ENCODE data around the gene CFAP65. TPM values are rescaled to one million over a fixed set of nuclear protein-coding genes. Genes with fewer than 3 reads are reported as not detected.

CFAP65 gene
- total RNA-seq, 1 donor from 2014 or later = 0.80 TPM

DNA sequence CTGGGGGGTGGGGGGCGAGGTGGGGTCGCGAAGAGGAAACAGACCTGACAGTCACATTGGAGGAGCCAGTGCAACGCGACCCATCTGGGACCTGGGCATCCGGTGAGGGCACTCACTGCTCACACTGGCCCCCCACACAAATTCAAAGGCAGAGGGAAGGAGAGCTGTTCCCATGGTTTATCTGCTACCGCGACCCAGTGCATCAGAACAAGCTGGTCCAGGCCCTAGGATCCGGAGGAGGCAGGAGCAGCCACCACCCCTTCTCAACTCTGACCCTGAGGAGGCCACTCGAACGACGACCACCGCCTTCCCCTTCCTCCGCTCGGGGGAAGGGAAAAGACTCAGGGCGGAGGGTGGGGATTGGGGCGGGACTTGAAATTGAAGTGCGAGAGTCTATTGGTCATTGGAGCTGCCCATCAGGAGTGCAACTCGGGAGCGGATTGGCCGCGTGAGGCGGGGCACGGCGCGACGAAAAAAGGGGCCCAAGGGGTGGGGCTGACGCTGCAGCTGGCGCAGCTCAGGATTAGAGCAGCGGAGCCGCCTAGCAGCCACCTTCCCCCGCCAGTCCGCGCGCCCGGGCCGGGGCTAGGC, 82.1 kb downstream of the CFAP65 start, which contains the start of gene CDK5R2:
TSS of gene CDK5R2 (plus strand) at position 526 of the 591 bp plus-strand sequence. CDS start 155 bp downstream, outside the sequence.
- Histone ChIP-seq H3K9me3 (ENCODE audit: low read depth) (no peaks in the 10 kb centered on the region), H3F3A (ENCODE audit: low read depth) (peaks cover 12% of the 10 kb centered on the region), H3K27ac (no peak within 1 kb of the TSS), H3K4me3 (peak within 1 kb of the TSS; percentile 64), H3K79me2 (ENCODE audit: low read depth) (no peaks in the 10 kb centered on the region), H3K4me2 (peak within 1 kb of the TSS; percentile 92), H3K4me1 (peaks cover 22% of the 10 kb centered on the region), H3K9ac (no peak within 1 kb of the TSS), H3K27me3 (peaks cover 84% of the 10 kb centered on the region), H2AFZ (replicated peaks) (peak within 1 kb of the TSS; percentile 96), H3K36me3 (no peaks in the 10 kb centered on the region), H4K20me1 (ENCODE audit: low read depth) (peaks cover 26% of the 10 kb centered on the region)
- no peak within 1 kb of the TSS for H3K27ac Mint-ChIP-seq
- DNase-seq (ENCODE audit: low spot score) = peak; percentile 97
- peaks cover 2% of the 10 kb centered on the region for H3K36me3 Mint-ChIP-seq
- no peaks in the 10 kb centered on the region for H3K9me3 Mint-ChIP-seq
- peaks cover 52% of the 10 kb centered on the region for H3K27me3 Mint-ChIP-seq (ENCODE audit: insufficient read depth, low read depth)
- peak within 1 kb of the TSS; percentile 88 for H3K4me3 Mint-ChIP-seq
- H3K4me1 Mint-ChIP-seq = peaks cover 38% of the 10 kb centered on the region
- TF ChIP-seq EZH2phosphoT487 (IDR thresholded peaks at IDR 0.05) (no peak), EZH2 (IDR thresholded peaks at IDR 0.05) (no peak)
- TF ChIP-seq, protein P1, sequence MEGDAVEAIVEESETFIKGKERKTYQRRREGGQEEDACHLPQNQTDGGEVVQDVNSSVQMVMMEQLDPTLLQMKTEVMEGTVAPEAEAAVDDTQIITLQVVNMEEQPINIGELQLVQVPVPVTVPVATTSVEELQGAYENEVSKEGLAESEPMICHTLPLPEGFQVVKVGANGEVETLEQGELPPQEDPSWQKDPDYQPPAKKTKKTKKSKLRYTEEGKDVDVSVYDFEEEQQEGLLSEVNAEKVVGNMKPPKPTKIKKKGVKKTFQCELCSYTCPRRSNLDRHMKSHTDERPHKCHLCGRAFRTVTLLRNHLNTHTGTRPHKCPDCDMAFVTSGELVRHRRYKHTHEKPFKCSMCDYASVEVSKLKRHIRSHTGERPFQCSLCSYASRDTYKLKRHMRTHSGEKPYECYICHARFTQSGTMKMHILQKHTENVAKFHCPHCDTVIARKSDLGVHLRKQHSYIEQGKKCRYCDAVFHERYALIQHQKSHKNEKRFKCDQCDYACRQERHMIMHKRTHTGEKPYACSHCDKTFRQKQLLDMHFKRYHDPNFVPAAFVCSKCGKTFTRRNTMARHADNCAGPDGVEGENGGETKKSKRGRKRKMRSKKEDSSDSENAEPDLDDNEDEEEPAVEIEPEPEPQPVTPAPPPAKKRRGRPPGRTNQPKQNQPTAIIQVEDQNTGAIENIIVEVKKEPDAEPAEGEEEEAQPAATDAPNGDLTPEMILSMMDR (IDR thresholded peaks at IDR 0.05) = no peak

GRCh38 chr2:218958276-218958675, 83.0 kb downstream of the CFAP65 start:
- no peak overlapping the region for H2AFZ ChIP-seq (replicated peaks)
- H3K27ac ChIP-seq = no peak overlapping the region
- H3K4me1 Mint-ChIP-seq = peaks cover 29% of the 10 kb centered on the region
- peaks cover 94% of the 10 kb centered on the region for H3K27me3 ChIP-seq
- peaks cover 26% of the 10 kb centered on the region for H4K20me1 ChIP-seq (ENCODE audit: low read depth)
- H3K4me2 ChIP-seq = peak overlapping the region; percentile 92
- H3F3A ChIP-seq (ENCODE audit: low read depth) = peaks cover 2% of the 10 kb centered on the region
- DNase-seq (ENCODE audit: low spot score) = no peak
- H3K9me3 Mint-ChIP-seq = no peaks in the 10 kb centered on the region
- H3K27ac Mint-ChIP-seq = no peak overlapping the region
- H3K79me2 ChIP-seq (ENCODE audit: low read depth) = no peaks in the 10 kb centered on the region
- H3K4me3 ChIP-seq = peak overlapping the region; percentile 64
- peaks cover 49% of the 10 kb centered on the region for H3K27me3 Mint-ChIP-seq (ENCODE audit: insufficient read depth, low read depth)
- H3K9me3 ChIP-seq (ENCODE audit: low read depth) = no peaks in the 10 kb centered on the region
- TF ChIP-seq EZH2phosphoT487 (IDR thresholded peaks at IDR 0.05) (no peak), EZH2 (IDR thresholded peaks at IDR 0.05) (no peak)
- TF ChIP-seq, protein P1 (IDR thresholded peaks at IDR 0.05) = no peak
- peak overlapping the region; percentile 88 for H3K4me3 Mint-ChIP-seq
- H3K9ac ChIP-seq = no peak overlapping the region
- peaks cover 13% of the 10 kb centered on the region for H3K4me1 ChIP-seq
- no peaks in the 10 kb centered on the region for H3K36me3 ChIP-seq
- peaks cover 2% of the 10 kb centered on the region for H3K36me3 Mint-ChIP-seq

DNA sequence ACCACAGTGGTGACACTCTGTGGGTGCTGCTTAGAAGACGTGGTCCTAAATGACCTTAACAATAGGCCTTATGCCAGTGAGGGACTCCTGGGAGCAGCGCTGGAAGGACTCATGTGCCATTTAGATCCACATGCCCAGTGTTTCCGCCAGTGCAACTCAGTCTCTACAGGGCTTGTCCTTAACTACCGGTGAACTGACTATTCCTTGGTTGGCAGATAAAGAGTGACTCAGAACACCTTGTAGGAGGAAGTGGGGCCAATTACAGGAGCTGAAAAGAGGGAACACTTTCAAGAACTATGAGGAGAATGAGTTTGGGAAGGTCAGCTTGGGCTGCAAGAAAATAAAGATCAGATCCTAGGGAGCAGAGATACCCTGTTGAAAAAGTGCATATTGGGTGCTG, 83.6 kb downstream of the CFAP65 start:
- peak overlapping the region; percentile 88 for H3K4me3 Mint-ChIP-seq
- Histone ChIP-seq H3K9me3 (ENCODE audit: low read depth) (no peaks in the 10 kb centered on the region), H2AFZ (replicated peaks) (no peak overlapping the region), H3K4me3 (no peak overlapping the region), H4K20me1 (ENCODE audit: low read depth) (peaks cover 25% of the 10 kb centered on the region), H3K36me3 (no peaks in the 10 kb centered on the region), H3F3A (ENCODE audit: low read depth) (peaks cover 2% of the 10 kb centered on the region), H3K79me2 (ENCODE audit: low read depth) (no peaks in the 10 kb centered on the region), H3K27ac (no peak overlapping the region), H3K27me3 (peaks cover 93% of the 10 kb centered on the region), H3K4me1 (peaks cover 13% of the 10 kb centered on the region), H3K4me2 (no peak overlapping the region), H3K9ac (no peak overlapping the region)
- H3K36me3 Mint-ChIP-seq = peaks cover 2% of the 10 kb centered on the region
- peaks cover 22% of the 10 kb centered on the region for H3K4me1 Mint-ChIP-seq
- TF ChIP-seq, protein P1 (IDR thresholded peaks at IDR 0.05) = no peak
- TF ChIP-seq EZH2 (IDR thresholded peaks at IDR 0.05) (no peak), EZH2phosphoT487 (IDR thresholded peaks at IDR 0.05) (no peak)
- peaks cover 43% of the 10 kb centered on the region for H3K27me3 Mint-ChIP-seq (ENCODE audit: insufficient read depth, low read depth)
- no peaks in the 10 kb centered on the region for H3K9me3 Mint-ChIP-seq
- H3K27ac Mint-ChIP-seq = no peak overlapping the region
- no peak for DNase-seq (ENCODE audit: low spot score)

Measured in neural progenitor cell (in vitro differentiated cells).